Activated effector memory CD4-positive, alpha-beta T cell treated with Interleukin-2 at 50 U/mL for 16 hours (primary cell): Measurements from ENCODE around the gene SRCIN1.

Source experiments
- DNase-seq: peaks from one replicate; pipeline ENCODE4 v3.0.0-alpha.2; 2020

SRCIN1 gene

DNA sequence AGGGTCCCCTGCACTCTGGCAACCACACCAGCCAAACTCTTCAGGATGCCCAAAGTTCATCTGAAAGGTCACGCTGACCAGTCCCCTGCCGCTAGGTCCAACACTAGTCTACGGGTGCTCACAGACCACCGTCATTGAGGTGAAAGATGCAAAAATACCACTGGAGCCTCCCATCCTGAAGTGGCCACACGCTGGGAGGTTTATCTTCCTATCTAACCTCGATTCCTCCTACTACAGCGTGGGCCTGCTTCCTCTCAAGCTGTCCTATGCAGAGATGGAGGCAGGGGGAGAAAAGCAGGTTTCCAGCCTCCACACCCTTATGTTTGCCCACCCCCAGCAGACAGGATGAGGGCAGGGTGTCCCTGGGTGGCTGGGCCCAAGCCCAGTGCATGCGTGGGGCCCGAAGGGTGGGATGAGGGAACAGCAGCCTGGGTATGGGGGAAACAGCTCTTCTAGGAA lies 6.3 kb downstream of the SRCIN1 start:
- no peak for DNase-seq

DNA sequence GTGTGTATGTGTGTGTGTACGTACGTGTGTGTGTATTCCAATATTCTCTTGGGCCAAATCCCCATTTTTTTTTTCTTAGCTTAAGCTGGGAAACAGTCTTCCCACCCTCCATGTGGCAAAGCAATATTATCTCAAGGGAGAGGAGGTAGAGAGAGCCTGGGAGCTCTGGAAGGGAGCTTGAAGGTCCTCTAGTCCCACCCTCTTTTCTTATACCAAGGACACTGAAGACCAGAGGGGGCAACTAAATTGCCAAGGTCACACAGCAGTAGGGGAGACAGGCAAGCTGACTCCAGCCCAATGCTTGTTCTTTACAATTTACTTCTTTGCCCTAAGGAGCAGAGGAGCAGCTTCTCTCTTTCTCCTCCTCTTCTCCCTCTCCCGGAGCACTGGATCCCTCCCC lies 6.8 kb downstream of the SRCIN1 start:
- no peak for DNase-seq

DNA sequence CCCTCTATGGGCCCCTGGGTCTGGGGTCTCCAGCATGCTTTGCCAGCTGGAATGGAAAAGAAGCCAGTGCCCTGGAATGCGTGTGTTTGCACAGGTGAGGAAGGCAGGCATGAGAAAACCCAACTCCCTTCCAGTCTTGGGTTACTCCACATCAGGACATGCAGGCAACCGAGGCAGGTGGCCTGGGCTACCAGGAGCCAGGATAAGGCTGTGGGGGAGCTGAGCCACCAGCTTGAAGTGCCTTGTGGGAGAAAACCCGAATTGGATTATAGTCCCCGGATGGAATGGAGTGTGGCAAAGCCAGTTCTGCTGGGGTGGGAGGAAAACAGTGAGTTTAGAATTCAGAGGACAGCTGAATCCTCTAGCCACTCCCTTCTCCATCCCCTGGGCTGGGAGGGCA lies 7.2 kb downstream of the SRCIN1 start:
- no peak for DNase-seq

DNA sequence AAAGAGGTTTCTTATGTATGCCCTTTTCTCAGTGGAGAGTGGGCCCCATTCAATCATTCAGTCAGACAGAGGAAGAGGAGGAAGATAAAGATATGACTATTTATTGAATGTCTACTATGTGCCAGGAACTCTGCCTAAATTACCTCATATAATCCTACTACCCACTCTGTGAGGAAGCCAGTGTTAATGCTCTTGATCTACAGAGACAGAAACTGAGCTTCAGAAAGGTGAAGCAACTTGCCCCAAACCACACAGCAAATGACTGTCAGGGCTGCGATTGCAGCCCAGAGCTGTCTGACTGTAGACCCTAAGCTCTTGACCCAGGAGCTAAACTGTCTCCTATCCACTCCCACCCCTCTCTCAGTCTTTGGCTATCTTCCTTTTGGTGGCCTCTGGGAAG lies 8.4 kb downstream of the SRCIN1 start:
- no peak for DNase-seq

DNA sequence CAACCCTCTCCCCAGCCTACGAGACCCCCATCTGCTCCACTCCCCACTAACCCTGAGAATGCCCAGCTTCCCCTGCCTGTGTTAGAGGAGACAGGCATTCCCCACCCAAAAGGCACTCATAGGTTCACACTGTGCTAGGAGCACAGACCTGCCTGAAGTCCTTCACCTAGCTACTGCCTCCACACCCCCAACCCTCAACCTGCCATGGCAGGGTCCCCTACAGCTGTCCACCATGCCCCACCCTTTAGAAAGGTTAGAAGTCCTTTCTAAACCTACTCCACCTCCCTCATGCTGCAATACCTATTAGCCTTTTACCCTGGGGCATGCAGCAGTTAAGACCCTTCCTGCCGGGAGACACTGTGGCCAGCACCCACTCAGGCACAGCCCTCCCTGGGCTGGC lies 9.1 kb downstream of the SRCIN1 start:
- DNase-seq: no peak

DNA sequence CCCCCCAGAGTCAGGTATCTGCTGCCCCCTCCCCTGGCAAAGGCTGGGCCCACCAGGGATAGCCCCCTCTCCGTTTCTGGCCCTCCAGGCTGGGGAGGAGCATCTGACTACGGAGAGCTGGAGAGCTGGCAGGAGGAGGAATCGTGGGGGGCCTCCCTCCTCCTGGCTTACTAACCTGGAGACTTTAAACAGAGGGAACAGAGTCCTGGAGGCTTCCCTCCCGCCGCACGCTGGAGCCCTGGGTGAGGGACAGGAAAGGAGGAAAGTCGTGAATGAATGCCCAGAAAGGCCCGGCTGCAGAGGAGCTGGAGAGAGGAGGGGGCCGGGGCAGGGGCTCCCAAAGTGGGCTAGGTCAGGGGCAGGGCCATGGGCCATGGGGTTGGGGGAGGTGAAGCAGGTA lies 9.9 kb downstream of the SRCIN1 start:
- no peak for DNase-seq

DNA sequence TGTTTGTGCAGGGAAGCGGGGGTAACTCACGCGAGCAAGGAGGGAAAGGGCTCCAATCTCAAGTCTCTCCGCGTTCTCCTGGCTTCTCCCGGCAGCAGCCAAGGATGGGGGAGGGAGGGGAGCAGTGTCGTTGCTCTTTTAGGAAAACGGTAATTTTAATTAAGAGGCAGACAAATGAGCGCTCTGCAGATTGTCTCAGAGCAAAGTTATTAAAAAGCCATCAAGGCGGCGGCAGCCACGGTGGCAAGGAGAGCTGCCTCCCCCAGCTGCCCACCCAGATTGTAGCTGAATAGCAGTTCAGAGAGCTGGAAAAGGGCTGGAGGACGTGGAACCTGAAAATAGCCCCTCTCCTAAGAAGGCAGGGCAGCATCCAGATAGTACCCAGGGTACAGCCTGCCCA lies 11.6 kb downstream of the SRCIN1 start:
- DNase-seq: no peak

DNA sequence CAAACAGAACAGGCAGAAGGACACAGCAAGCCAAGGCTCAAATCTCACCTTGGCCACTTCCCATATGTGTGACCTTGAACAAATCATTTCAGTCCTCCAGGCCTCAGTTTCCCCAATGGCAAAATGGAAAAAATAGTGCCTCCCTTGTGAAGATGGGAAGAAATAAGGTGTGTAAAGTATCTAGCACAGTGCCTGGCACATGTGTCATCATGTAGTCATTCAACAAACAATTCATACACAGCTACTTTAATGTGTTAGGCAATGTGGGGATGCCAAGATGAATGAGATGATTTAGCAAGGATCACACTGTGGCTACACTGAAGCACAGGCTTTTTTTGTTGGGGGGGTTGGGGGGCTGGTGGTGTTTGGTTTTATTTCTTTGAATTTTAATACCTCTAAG lies 13.3 kb downstream of the SRCIN1 start:
- DNase-seq: no peak

DNA sequence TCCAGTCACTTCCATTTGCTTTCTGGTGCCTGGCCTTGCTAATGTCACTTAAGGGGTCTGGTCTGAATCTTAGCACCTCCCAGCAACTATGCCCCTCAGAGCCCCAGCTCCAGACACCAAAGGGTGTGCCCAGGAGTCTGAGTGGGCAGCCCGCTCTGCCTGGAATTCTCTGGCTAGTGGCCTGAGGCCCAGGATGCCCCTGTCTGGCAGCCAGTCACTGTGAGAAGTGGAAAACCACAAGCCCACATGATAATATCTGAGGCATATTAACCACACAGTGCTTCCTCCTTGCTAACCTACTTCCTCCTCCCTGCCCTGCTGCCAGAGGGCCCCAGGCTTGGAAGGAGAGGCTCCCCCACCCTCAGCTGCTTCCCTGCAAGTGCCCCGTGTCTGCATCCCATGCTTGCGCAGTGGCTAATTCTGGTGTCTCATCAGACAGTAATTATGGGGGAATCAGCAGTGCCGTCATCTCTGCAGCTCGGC lies 14.0 kb downstream of the SRCIN1 start:
- no peak for DNase-seq

DNA sequence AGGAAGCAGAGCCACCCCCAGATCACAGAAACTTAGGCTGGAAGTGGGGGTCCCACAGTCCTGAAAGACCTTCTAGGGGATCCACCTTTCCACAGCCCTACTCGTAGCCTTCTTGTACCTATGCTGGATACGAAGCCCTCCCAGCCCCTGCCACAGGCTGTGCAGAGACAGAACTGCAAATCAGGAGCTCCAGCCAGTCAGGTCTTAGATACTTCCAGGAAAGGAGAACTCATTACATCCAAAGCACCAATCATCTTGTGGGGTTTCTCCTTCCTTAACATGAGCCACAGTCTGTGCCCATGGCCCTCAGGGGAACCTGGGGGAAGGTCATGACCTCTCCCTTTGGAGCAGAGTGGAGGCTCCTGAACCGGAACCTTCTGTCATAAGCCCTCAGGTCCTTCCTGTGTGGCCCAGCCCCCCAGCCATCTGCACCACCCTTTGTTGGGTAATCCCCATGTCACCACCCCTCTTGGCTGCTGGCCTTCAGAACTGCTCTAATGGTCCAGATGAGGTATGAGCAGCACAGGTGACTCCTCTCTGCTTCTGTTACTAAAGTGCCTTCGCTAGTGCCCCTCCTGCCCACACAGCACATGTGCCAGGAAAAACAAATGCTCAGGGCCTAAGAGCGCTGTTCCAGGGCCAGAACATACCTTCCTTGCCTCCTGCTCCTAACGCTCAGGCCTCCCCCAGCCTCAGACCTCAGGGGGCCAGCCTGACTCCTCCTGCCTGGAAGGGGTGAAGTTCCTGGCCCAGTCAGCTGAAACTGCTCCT lies 14.6 kb downstream of the SRCIN1 start:
- DNase-seq: no peak

DNA sequence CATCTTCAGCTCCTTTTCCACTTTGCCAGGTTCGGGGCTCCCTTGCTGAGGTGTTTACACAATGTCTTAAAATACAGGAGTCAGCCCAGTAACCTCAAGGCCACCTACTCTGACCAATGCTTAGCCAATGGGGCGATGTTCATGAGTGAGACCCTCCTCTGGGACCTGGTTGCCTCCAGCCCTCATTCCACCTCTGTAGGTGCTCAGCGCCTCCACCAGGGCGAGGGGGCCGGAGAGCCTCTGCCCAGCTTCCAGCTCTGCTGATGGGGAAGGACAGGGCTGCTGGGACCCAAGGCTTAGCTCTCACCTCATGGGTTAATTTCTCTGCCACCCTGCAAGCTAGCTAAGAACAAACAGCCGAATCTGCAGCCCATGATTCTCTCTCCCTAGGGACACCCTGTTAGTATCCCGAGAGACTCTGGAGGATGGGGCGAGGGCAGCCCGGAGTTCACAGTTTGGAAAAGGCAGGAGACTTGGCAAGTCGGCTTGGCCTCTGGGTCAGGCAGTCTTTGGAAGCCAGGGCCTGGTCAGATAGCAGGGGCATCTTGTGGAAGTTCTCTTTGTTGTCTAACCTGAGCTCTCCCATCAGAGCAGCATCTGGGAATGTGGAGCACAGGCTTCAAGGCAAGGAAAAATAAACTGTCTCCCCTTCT lies 16.2 kb downstream of the SRCIN1 start:
- no peak for DNase-seq

DNA sequence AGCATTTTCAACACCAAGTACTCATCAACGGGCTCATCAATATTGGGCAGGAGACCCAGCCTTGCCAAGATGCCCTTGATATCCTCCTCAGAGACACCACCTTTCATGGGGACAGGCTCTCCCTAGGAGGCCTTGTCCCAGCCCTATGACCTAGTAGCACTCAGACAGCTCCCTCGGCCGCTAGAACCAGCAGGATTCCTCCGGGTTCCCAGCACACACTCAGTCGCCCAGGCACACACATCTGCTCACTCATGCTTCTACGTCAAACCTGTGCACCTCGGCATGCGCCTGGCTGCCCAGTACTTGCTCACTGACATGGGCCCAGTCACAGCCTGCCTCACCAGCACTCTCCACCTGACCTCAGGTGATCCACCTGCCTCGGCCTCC lies 17.0 kb downstream of the SRCIN1 start:
- no peak for DNase-seq

DNA sequence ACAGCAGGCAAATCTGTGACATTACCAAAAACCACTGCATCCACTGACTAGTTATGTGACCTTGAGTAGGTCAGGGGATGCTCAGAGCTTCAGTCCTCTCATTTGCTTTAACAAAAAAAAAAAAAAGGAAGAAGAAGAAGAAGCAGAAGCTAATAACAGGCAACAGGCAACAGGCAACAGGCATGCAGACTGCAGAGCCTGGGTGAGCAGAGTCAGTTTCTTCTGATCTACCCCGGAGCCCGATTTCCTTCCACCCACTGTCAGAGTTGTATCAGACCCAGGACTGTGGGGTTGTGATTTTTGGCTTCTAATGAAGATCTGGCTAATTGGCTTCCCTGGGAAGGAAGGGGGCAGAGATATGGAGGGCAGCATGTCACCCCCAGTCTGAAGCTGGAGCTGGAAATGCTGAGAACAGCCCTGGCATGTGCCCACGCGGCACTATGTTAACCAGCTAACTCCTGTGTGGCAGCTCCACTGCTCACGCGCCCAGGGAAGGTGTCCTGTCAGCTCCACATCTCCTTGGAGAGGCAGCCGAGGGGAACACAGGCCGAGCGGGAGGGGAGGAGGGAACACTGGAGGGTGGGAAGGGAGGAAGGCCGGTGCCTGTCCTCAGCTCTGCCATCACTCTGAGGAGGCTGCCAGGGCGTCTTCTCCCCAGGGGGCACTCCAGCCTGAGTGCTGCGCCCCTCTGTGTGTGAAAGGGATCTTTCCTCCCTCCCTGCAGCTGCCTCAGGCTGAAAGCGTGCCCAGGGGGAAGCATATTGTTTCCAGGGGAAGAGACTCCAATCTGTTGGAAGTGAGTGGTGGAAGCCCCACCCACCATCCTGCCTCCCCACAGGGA lies 17.6 kb downstream of the SRCIN1 start:
- no peak for DNase-seq

DNA sequence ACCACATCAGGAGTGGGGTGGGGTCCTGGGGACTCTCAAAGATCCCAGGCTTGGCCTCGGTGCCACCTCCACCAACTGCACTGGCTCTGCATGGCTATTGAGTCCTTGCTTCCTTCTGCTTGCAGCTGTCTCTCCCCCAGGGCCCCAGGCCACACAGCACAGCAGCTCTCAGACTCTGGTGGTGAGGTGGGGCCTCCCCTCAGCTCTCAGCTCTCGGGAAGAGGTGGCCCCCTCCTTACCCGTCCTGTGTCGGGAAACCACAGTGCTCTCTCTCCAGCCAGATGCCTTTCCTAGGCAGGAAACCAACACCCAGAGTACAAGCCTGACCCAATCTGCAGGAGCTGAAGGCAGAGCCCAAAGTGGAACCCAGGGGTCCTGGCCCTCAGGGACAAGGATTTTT lies 18.5 kb downstream of the SRCIN1 start:
- no peak for DNase-seq

DNA sequence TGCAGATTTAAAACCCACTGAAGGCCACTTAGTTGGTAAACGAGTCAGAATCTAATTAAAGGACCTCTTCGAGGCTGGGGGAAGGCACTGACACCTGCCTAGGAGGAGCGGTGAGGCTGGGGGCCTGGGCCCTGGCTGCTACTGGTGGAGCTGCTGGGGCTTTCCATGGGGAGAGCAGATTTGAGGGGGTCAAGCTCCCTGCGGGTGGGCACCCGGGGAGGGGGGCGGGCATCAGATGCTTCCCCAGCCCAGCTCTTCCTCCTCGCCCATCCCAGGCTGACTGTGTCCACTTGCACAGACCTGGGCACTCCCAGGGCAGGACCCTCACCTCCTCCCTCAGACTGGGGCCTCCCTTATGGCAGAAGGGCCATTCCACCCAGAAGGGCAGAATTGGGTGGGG lies 19.0 kb downstream of the SRCIN1 start:
- DNase-seq: no peak

DNA sequence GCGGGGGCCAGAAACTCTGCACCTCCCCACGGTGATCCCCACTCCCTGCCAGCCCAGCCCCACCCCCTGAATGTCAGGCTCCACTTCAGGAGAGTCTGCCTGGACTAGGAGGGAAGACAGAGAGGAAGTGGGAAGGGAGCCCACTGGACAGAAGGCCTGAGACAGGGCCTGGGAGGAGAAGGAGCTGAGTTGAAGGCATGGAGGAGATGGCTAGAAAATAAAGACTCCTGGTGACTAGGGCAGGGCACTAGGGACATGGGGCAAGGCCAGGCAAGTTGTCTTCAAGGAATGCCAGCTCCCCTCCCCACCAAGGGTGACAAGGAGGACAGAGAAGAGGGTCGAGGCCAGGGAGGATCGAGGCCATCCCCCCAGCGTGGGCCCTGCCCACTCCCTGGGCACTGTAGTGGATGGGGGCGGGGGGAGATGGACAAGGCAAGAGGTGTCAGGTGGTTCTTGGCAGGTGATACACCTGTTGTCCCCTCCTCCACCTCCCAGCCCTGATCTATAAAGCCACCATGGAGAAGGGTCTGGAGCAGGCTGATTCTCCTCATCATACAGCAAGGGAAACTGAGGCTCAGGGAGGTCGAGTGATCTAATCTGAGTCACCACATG lies 19.7 kb downstream of the SRCIN1 start:
- DNase-seq: no peak

DNA sequence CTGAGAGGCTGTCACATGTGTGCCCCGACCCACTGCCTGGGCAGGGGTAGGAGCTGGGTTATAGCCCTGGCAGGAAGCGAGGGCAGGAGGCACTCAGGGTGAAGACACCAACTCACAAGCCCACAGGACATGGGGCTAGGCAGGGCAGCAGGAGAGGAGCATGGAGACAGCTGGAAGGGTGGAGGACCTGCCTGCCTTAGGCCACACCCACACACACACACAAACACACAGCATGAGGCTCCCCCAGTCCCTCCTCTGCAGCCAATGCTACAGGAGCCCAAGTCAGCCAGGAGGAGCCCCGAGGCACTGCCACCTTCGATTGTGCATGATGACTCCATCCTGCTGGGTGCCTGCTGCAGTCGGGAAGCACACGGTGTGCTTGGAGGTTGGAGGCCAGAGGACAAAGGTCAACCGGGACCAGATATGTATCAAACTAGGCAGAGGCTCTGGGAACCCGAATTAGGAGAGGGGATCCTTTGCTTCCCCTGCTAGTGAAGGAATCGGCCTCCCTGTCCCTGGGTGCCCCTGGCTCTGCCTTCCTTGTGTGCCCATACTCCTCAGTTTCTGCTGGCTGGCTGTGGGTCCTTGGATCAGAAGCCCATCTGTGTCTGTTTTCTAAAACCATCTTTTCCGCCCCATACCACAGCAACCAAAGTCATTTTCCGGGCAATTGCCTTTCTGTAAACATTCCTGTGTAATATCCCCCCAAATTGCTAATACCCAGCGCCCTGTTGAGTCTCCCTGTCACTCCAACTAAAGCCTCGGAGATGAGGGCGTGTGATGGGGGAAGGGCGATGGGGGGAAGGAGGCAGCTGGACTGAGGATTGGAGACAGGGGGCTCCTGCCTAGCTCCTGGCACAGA lies 20.5 kb downstream of the SRCIN1 start:
- DNase-seq: no peak

DNA sequence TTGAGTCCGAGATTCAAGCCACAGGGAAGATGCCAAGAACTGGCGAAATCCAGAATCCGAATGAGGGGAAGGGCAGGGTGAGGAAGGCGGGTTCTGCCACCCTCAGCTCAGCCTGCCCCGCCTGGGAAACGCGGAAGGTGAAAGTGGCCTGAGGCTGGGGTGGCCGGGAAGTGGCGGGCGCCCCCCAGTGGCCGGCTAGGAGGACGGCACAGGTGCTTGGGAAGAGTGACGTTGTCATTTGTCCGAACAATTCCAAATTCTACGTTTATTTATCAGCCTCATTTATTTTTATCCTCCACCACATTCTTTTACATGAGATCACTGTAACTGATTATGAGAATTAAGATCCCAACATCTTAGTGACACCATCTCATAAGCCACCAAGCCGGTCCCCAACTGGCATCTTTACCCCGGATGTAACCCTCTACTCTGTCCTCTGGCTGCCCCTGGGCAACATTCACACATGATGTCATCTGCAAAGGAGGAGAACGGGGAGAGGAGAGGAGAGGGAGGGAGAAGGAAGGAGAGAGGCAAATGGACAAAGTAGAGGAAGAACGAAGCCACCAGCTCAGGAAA lies 21.3 kb downstream of the SRCIN1 start:
- peak; percentile 39 for DNase-seq

DNA sequence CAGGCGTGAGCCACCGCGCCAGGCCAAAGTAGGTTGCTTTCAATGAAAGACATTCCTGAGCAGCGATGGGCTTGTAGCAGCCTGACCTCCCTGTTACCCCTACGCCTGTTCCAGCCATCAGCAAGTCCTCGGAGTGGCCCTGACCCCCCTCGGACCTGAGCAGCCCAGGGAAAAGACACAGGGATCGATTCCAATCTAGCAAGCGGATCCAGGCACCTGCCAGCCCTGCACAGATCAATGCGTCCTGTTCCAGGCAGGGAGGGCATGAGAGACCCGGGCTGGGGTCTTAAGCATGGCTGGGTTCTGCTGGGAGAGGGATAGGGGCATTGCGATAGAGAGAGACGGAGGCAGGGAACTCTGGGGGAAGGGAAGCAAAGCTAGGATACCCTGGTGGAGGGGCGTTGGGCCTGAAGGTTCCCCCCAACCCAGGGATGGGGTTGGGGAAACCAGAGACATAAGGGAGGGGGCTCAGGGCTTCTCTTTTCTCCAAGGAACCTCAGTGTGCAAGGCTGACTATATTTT lies 21.9 kb downstream of the SRCIN1 start:
- no peak for DNase-seq

DNA sequence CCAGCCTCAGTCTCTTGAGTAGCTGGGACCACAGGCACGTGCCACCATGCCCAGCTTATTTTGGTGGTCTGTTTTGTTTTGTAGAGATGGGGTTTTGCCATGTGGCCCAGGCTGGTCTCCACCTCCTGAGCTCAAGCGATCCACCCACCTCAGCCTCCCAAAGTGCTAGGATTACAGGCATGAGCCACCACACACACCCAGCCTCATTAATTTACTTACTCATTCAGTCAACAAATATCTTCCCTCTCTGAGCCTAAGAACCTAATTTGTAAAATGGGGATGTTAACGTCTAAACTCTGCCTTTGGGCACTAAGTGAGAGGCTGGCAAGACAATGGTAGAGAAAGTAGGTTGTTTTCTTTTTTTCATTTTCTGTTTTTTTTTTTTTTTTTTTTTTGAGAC lies 22.6 kb downstream of the SRCIN1 start:
- DNase-seq: no peak

DNA sequence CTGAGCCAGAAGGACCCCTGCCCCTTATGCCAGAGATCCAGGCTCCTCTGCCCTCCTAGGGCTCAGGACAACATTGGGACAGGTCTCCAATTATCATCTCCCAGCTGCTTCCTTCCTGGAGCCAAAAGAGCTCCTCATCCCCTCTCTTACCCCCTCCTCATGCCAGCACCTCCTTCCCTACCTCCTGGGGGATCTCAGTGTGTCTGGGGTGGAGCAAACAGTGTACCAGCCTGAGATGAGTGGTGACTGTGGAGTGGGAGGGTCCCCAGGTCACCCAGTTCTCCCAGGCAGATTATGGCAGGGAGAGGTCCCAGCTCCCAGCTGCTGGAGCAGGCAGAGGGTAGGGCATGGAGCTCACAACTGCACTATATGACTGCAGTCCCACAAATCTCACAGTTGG lies 23.7 kb downstream of the SRCIN1 start:
- no peak for DNase-seq

DNA sequence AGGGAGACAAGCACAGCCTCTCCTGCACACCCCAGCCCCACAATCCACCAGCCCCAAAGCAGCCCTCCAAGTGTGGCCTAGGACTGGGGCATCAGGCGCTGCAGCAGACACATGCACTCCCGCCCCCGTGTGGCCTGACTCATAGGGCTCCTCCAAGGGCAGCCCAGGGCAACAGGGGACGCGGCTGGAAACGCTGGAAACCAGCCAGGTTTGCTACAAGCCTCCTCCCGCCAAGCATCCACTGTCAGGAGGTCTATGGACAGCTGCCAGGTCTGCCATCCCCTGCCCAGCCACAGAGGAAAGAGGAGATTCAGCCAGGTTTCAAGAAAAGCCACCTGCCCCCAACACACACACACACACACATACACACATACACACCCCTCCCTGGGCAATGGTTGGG lies 25.8 kb downstream of the SRCIN1 start:
- no peak for DNase-seq
